ENCODE results near the gene DOCK4.

Gene DOCK4

GRCh38 chr7:111958896-111959295 is 247.3 kb downstream of the DOCK4 start:
- Histone ChIP-seq H3K4me3 (replicated peaks; ENCODE audit: insufficient read depth, low read length) (no peak overlapping the region), H3K27me3 (ENCODE audit: insufficient read depth, poor library complexity, severe bottlenecking) (no peaks in the 10 kb centered on the region), H3K27ac (replicated peaks) (no peak overlapping the region)
- no peak for DNase-seq (ENCODE audit: low read depth in 1 of 2, low spot score in 1 of 2)
- TF ChIP-seq REST (IDR thresholded peaks at IDR 0.05; ENCODE audit: insufficient replicate concordance, low read depth) (no peak), CTCF (IDR thresholded peaks at IDR 0.05; ENCODE audit: insufficient read depth, low read length) (no peak), GABPA (IDR thresholded peaks at IDR 0.05; ENCODE audit: low read depth) (no peak), SPI1 (IDR thresholded peaks at IDR 0.05; ENCODE audit: borderline replicate concordance, low read depth) (no peak), POLR2AphosphoS5 (IDR thresholded peaks at IDR 0.05; ENCODE audit: low read depth) (no peak)

GRCh38 chr7:111958431-111958830 is 247.8 kb downstream of the DOCK4 start:
- no peak overlapping the region for H3K4me3 ChIP-seq (replicated peaks; ENCODE audit: insufficient read depth, low read length)
- TF ChIP-seq GABPA (IDR thresholded peaks at IDR 0.05; ENCODE audit: low read depth) (no peak), REST (IDR thresholded peaks at IDR 0.05; ENCODE audit: insufficient replicate concordance, low read depth) (no peak), POLR2AphosphoS5 (IDR thresholded peaks at IDR 0.05; ENCODE audit: low read depth) (no peak), SPI1 (IDR thresholded peaks at IDR 0.05; ENCODE audit: borderline replicate concordance, low read depth) (no peak), CTCF (IDR thresholded peaks at IDR 0.05; ENCODE audit: insufficient read depth, low read length) (no peak)
- H3K27me3 ChIP-seq (ENCODE audit: insufficient read depth, poor library complexity, severe bottlenecking): no peaks in the 10 kb centered on the region
- no peak overlapping the region for H3K27ac ChIP-seq (replicated peaks)
- no peak for DNase-seq (ENCODE audit: low read depth in 1 of 2, low spot score in 1 of 2)

- no peak overlapping the region for H3K27ac ChIP-seq (replicated peaks)
- no peaks in the 10 kb centered on the region for H3K27me3 ChIP-seq (ENCODE audit: insufficient read depth, poor library complexity, severe bottlenecking)
- DNase-seq (ENCODE audit: low read depth in 1 of 2, low spot score in 1 of 2): no peak
- TF ChIP-seq POLR2AphosphoS5 (IDR thresholded peaks at IDR 0.05; ENCODE audit: low read depth) (no peak), CTCF (IDR thresholded peaks at IDR 0.05; ENCODE audit: insufficient read depth, low read length) (no peak), GABPA (IDR thresholded peaks at IDR 0.05; ENCODE audit: low read depth) (no peak), SPI1 (IDR thresholded peaks at IDR 0.05; ENCODE audit: borderline replicate concordance, low read depth) (no peak), REST (IDR thresholded peaks at IDR 0.05; ENCODE audit: insufficient replicate concordance, low read depth) (no peak)
- no peak overlapping the region for H3K4me3 ChIP-seq (replicated peaks; ENCODE audit: insufficient read depth, low read length)
Measured at GRCh38 chr7:111955616-111956015, 250.6 kb downstream of the DOCK4 start.
